PC-9 (cell line): ENCODE results near the gene GPRC6A. TPM values are rescaled to one million over a fixed set of nuclear protein-coding genes. Genes with fewer than 3 reads are reported as not detected.

Source experiments
- BruUV-seq: library from RNA; stranded (reverse); fragments of 400-500 nt; replicated peaks from 2 replicates; lab custom pipeline; 2021; lab: Mats Ljungman, UMichigan
- CTCF ChIA-PET: fragments of 300-600 bp; sonication (Branson Sonifier 250); formaldehyde crosslinking; loops from one replicate; lab custom pipeline; 2022; ENCODE audit warnings: antibody characterized with exemption; lab: Charles Lee
- POLR2A ChIA-PET: fragments of 300-600 bp; sonication (Branson Sonifier 250); formaldehyde crosslinking; loops from one replicate; lab custom pipeline; 2022; ENCODE audit warnings: antibody characterized with exemption; ENCODE audit not compliant: unreplicated experiment; lab: Charles Lee
- DNase-seq, 2 experiments: peaks; one replicate each; pipeline versions ENCODE4 v3.0.0 to v3.0.0-alpha.2; 2015 to 2022; ENCODE audit warnings: mixed read lengths in 1 of 2
- H2AFZ ChIP-seq: fragments of 200-600 bp; sonication (generic); 2 replicates; pipeline ENCODE4 v1.8.1; 2017; ENCODE audit warnings: antibody characterized with exemption
- H3F3A ChIP-seq: fragments of 200-600 bp; sonication (generic); 2 replicates; pipeline ENCODE4 v1.8.1; 2017; ENCODE audit warnings: antibody characterized with exemption, mild to moderate bottlenecking, low read depth; ENCODE audit not compliant: insufficient read depth
- H3K27ac ChIP-seq: fragments of 200-600 bp; sonication (generic); 2 replicates; pipeline ENCODE4 v1.6.1; 2016; ENCODE audit warnings: mixed run types
- H3K27me3 ChIP-seq: fragments of 200-600 bp; sonication (generic); 2 replicates; pipeline ENCODE4 v1.6.1; 2016; ENCODE audit warnings: low read depth, mixed run types; ENCODE audit not compliant: insufficient read depth
- H3K36me3 ChIP-seq: fragments of 200-600 bp; sonication (generic); 2 replicates; pipeline ENCODE4 v1.6.1; 2016; ENCODE audit warnings: low read depth, mixed run types
- H3K4me1 ChIP-seq: fragments of 200-600 bp; sonication (generic); replicated peaks from 2 replicates; pipeline ENCODE4 v1.6.1; 2016; ENCODE audit warnings: mixed run types; ENCODE audit not compliant: insufficient read depth
- H3K4me2 ChIP-seq: fragments of 200-600 bp; sonication (generic); 2 replicates; pipeline ENCODE4 v1.6.1; 2017; ENCODE audit warnings: mixed run types
- H3K4me3 ChIP-seq: fragments of 200-600 bp; sonication (generic); 2 replicates; pipeline ENCODE4 v1.6.1; 2016; ENCODE audit warnings: mixed run types
- H3K79me2 ChIP-seq: fragments of 200-600 bp; sonication (generic); 2 replicates; pipeline ENCODE4 v1.6.1; 2017; ENCODE audit warnings: low read depth, mixed run types
- H3K9me2 ChIP-seq: fragments of 200-600 bp; sonication (generic); 2 replicates; pipeline ENCODE4 v1.8.1; 2017; ENCODE audit warnings: mild to moderate bottlenecking; ENCODE audit not compliant: insufficient read depth
- H3K9me3 ChIP-seq: fragments of 200-600 bp; sonication (generic); 2 replicates; pipeline ENCODE4 v1.8.1; 2016; ENCODE audit warnings: low read depth; ENCODE audit not compliant: insufficient read depth
- H4K20me1 ChIP-seq: fragments of 200-600 bp; sonication (generic); 2 replicates; pipeline ENCODE4 v1.8.1; 2017; ENCODE audit not compliant: insufficient read depth
- EZH2 ChIP-seq: fragments of 200-600 bp; sonication (generic); IDR thresholded peaks from 2 replicates; pipeline ENCODE4 v1.8.0; 2017; ENCODE audit warnings: antibody characterized with exemption, low read depth
- intact Hi-C: fragments of 100-400 bp; cut with micrococcal nuclease; formaldehyde crosslinking; loops from one replicate; pipeline ENCODE4 v1.10.0; 2022; ENCODE audit not compliant: unreplicated experiment
- total RNA-seq: library from RNA; stranded (reverse); gene quantifications from 2 replicates; pipeline ENCODE4 v1.2.3, GENCODE V29; 2021
- TF ChIP-seq, protein P1 (sequence below): fragments of 200-600 bp; sonication (generic); conservative IDR thresholded peaks from 2 replicates; pipeline ENCODE4 v1.6.1; 2017; ENCODE audit warnings: mixed run types, antibody characterized with exemption, mild to moderate bottlenecking, moderate library complexity

Gene GPRC6A
- total RNA-seq, 1 experiment from 2014 or later: not detected

- H3K9me2 ChIP-seq: no peaks in the 10 kb centered on the region
- intact Hi-C loops: no loop called here
These were observed 61.2 kb downstream of the GPRC6A start for GRCh38 chr6:116767715-116768114.

GRCh38 chr6:116766506-116767176 lies 62.2 kb downstream of the GPRC6A start:
- Histone ChIP-seq H3K4me2 (no peak overlapping the region), H3K36me3 (no peaks in the 10 kb centered on the region), H3K4me1 (no peaks in the 10 kb centered on the region), H3F3A (no peaks in the 10 kb centered on the region), H3K4me3 (no peak overlapping the region), H3K79me2 (no peaks in the 10 kb centered on the region), H3K27me3 (no peaks in the 10 kb centered on the region), H4K20me1 (no peaks in the 10 kb centered on the region), H2AFZ (no peak overlapping the region), H3K27ac (no peak overlapping the region), H3K9me2 (no peaks in the 10 kb centered on the region), H3K9me3 (no peaks in the 10 kb centered on the region)
- POLR2A ChIA-PET: no interaction called here
- no peak for DNase-seq
- CTCF ChIA-PET: no interaction called here
- intact Hi-C loops: no loop called here
- BruUV-seq: no TSS peak
- no peak for TF ChIP-seq EZH2
- TF ChIP-seq, protein P1, sequence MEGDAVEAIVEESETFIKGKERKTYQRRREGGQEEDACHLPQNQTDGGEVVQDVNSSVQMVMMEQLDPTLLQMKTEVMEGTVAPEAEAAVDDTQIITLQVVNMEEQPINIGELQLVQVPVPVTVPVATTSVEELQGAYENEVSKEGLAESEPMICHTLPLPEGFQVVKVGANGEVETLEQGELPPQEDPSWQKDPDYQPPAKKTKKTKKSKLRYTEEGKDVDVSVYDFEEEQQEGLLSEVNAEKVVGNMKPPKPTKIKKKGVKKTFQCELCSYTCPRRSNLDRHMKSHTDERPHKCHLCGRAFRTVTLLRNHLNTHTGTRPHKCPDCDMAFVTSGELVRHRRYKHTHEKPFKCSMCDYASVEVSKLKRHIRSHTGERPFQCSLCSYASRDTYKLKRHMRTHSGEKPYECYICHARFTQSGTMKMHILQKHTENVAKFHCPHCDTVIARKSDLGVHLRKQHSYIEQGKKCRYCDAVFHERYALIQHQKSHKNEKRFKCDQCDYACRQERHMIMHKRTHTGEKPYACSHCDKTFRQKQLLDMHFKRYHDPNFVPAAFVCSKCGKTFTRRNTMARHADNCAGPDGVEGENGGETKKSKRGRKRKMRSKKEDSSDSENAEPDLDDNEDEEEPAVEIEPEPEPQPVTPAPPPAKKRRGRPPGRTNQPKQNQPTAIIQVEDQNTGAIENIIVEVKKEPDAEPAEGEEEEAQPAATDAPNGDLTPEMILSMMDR: no peak

More at GRCh38 chr6:116767715-116768114, 61.2 kb downstream of the GPRC6A start:
- no peaks in the 10 kb centered on the region for H3K36me3 ChIP-seq
- H2AFZ ChIP-seq: no peak overlapping the region
- TF ChIP-seq, protein P1: no peak
- no peak for TF ChIP-seq EZH2
- no peaks in the 10 kb centered on the region for H3K9me3 ChIP-seq
- POLR2A ChIA-PET: no interaction called here
- CTCF ChIA-PET: interaction anchor here (0.6 kb wide), 1 partner anchor 11 kb away, joined by 5 read pairs; no protein-coding TSS in a partner anchor
- no peaks in the 10 kb centered on the region for H4K20me1 ChIP-seq
- H3K27me3 ChIP-seq: no peaks in the 10 kb centered on the region
- DNase-seq: no peak
- H3K4me1 ChIP-seq: no peaks in the 10 kb centered on the region
- no peak overlapping the region for H3K4me2 ChIP-seq
- BruUV-seq: no TSS peak
- H3K4me3 ChIP-seq: no peak overlapping the region
- no peak overlapping the region for H3K27ac ChIP-seq
- no peaks in the 10 kb centered on the region for H3K79me2 ChIP-seq
- H3F3A ChIP-seq: no peaks in the 10 kb centered on the region

- ChIA-PET CTCF (no interaction called here), POLR2A (interaction anchor here (0.6 kb wide), 1 partner anchor 65 kb away, joined by 13 read pairs; no protein-coding TSS in a partner anchor)
- Histone ChIP-seq H3K9me2 (no peaks in the 10 kb centered on the region), H2AFZ (no peak within 1 kb of the TSS), H3K27me3 (no peaks in the 10 kb centered on the region), H3K79me2 (no peaks in the 10 kb centered on the region), H3K36me3 (no peaks in the 10 kb centered on the region), H3F3A (no peaks in the 10 kb centered on the region), H4K20me1 (no peaks in the 10 kb centered on the region), H3K4me3 (no peak within 1 kb of the TSS), H3K27ac (no peak within 1 kb of the TSS), H3K4me2 (no peak within 1 kb of the TSS), H3K9me3 (no peaks in the 10 kb centered on the region), H3K4me1 (no peaks in the 10 kb centered on the region)
- DNase-seq: no peak
- intact Hi-C loops: no loop called here
- BruUV-seq: no TSS peak
- TF ChIP-seq, protein P1: no peak
- no peak for TF ChIP-seq EZH2
These were observed 63.7 kb downstream of the GPRC6A start, which contains the start of gene FAM162B for GRCh38 chr6:116764961-116765841. FAM162B (minus strand) TSS chr6:116765719; CDS start chr6:116765576, 143 bp downstream.
